Measurements from ENCODE around the gene AFAP1L2.
"Not testable (repeated sequence)": the region's sequence is repeated elsewhere in the genome, so short reads cannot be mapped to it uniquely, and the experiment has no call there.

Gene AFAP1L2

DNA sequence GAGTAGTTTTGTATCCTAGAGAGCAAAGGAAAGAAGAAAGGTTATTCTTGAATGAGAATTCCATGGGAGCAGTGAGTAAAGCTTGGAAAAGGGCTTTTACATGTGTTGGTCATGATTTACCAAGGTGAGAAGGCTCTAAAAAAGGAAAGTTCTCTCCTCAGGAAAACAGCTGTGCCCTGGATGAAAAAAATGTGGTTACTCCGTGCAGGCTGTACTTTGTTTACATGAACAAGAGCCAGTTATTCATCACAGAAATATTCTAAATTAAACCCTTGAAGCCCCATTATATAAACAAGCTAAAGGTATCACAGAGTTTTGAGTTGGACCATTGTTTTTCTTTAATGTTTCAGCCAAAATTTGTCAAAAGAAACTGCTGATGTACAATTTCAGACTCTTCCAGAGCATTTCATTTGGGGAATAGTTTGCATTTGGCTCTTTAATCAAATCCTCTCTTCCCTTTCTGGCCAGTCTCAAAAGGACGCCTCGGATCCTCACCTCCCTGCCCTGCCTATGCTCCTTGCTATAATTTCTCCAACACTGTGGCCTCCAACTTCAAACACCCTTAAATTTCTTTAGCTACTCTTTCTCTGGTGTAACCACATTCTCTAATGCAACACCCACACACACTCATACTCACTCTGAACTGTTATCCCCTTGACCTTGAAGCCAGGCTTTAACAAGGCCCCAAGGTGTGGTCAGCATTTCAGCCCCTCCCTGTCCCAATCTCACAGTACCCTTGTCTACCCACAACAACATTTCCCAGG, 47.4 kb downstream of the AFAP1L2 start:
- no peak for DNase-seq

DNA sequence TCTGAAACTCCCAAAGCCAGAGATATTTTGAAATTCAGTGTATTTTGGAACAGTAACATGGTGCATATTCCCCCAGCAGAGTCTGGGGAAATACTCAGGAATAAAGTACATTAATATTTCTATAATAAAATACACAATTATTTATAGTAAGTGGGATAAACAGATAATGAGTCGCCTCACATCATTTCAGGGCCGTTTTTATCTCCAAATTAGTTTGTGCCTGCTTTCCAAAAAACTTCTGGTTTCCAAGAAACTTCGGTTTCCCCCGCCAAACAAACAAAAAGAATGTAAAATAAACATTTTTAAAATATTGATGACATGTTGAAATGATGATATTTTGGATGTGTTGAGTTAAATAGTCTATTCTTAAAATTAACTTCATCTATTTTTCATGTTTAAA, 48.2 kb downstream of the AFAP1L2 start:
- DNase-seq: no peak

DNA sequence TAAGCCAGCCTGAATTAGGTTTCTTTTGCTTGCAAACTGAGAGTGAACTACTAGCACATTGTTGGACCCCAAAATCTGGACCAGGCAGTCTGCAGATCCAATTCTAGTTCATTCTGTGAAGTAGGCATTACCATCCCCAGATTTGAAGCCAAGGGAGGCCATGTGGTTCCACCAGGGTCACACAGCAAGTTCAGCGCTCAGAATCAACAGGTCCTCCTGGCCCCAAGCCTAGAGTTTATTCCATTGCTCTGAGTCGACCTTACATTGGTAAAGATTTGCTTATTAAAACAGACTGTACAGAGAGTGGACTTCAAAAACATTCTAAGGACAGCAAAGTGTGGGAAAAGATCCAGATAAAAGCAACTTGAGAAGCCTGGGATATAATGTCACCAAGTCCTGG, 50.9 kb downstream of the AFAP1L2 start:
- no peak for DNase-seq

DNA sequence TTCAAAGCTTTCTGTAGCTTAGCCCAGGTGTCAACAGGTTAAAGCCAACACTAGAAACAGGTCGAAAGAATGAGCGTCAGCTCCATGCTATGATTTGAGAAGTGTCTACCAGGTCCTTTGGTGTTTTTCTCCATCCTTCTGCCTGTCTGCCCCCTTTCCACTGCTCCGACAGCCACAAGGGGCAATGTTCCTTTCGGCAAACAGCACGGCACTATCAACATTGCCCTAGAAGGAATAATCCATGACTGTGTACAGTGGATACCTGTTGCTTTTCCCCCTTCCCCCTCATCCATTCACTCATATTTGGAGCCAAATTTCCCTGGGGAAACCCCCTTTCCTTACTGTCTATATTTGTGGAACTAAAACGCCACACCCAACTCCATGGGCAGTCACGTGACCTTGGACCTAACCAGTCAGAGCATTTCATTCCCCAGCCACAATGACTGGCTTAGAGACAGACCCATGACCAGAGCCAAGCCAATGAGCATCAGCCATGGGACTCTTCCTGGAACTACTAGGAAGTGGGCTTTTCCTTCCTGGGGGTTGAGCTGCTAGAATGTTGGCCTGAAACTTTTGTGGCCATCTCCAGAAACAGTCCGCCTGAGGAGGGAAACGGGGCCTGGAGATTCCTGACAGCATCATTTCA, 51.5 kb downstream of the AFAP1L2 start:
- no peak for DNase-seq

DNA sequence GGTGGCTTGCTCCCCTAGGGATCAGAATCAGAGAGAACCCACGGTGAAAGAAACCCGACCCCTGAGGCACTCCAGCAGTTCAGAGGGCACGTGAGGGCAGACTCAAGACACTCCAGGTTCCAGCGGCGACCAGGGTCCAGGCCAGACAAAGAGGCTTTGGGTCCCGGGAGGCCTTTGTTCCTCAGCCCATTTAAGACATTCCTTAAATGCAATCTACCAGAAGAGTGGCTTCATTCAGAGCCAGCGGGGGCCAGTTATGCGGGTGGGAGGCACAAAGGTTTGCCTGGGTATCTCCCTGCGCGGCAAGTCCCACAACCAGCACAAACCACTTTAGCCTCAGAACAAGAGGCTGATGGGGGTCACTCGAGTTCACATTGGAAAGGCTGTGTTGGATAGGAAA, 53.6 kb downstream of the AFAP1L2 start:
- no peak for DNase-seq

DNA sequence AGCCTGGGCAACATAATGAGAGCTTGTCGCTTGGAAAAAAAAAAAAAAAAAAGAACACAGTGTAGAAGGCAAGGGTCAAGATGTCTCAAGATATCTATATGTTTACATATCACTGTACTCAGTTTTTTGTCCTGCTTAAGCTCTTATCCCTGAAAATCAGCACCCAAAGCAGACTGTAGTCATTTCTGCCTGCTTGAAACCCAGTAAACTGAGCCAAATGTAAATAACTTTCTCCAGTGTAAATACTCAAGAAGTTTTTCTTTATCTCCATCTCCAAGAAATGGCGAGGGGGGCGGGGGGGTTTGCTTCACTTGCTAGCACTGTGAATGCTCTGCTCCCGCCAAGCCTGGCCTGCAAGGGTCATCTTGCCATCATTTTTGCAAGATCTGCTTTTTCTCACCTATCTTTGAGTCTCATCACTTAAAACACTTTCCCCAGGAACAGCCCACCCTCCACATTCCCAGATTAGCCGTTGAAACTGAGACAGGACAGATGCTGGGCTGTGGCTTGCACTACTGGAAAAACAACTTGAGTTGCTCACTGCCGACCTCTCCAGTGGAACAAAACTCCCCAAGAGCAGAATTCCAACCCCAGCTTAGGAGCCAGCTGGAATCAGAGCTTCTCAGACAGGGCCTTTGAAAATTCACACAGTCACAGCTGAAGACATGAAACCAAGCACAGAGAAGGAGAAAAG, 54.6 kb downstream of the AFAP1L2 start:
- no peak for DNase-seq

DNA sequence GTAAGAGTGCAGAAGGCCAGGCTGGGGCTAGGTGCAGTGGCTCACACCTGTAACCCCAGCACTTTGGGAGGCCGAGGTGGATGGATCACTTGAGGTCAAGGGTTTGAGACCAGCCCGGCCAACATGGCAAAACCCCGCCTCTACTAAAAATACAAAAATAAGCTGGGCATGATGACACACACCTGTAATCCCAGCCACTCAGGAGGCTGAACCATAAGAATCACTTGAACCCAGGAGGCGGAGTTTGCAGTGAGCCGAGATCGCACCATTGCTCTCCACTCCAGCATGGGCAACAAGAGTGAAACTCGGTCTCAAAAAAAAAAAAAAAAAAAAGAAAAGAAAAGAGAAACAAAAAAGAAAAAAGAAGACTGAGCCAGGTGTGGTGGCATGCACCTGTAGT, 55.2 kb downstream of the AFAP1L2 start:
- not testable (repeated sequence) for DNase-seq

DNA sequence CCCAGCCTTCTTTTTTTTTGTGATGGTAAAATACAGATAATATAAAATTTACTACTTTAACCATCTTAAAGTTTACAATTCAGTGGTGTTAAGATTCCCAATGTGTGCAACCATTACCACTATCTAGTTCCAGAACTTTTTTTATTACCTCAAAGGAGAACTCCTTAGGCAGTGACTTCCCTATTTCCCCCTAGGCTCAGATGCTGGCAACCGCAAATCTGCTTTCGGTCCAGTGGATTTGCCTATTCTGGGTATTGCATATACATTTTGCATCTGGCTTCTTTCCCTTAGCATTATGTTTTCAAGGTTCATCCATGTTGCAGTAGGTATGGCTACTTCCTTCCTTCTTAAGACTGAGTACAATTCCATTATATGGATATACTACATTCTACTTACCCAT, 56.5 kb downstream of the AFAP1L2 start:
- no peak for DNase-seq

DNA sequence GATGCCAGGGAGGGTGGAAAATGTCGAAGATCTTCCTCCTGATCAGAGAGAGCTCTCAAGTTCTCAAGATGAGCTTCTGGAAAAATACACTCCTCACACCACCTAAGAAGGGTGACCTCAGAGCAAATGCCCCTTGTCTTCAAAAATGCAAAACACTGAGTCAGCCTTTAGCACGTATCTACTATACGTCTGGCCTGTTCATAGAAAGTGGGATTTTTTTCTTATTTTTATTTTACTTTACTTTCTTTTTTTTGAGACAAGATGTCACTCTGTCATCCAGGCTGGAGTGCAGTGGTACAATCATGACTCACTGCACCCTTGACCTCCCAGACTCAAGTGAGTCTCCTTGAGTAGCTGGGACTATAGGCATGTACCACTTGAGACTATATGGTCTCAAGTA, 57.1 kb downstream of the AFAP1L2 start:
- no peak for DNase-seq

DNA sequence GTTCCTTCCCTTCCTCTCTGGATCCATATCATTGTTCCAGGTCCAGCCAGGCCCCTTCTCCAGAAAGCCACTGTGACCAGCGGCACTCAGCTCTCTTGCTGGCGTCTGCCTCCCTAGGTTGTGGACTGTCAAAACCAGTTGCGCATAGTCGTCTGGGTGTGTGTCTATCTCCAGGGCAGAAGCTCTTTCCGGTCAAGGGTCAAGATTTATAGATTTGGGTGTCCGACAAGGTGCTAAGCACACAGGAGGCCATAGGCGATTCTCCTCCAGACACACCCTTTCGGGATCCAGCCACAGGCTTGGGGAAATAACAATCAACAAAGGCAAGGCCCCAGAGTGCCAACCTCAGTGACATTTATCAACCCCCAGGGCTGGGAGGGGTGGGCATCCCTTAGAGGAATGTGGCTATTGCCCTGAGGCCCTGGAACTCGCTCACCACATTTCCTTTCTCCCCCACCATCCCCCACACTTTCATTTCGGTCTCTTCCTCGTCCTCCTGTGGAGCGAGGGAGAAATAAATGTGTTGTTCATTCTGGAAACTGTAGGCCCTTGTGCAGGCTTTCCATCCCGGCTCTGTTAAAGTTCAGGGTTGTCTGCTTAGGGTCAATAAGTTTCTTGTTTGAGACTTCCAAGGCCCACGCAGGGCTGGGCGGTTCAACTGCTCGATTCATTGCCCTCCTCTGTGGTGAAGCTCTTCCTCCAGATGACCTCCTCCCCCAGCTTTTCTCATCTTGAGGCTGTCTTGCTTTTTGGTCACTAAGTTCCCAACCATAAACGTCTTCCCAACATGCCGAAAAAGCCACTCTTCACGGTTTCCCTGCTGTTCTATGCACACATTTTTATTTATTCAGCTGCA, 57.9 kb downstream of the AFAP1L2 start:
- no peak for DNase-seq

DNA sequence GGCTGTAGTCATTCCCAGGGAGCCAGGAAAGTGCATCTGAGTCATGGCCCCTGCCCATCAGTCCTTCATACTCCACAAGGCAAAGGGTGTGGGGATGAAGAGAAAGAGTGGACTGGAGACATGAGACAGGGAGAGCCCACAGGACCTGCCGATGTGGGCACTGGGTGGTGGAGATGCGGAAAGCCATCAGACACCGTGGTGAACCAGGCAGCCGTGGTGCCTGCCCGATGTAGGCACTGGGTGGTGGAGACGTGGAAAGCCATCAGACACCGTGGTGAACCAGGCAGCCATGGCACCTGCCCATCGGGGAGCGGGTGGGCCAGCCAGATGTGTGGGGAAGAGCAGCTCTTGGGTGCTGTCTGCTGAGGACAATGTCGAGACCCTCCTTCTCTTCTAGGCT, 58.6 kb downstream of the AFAP1L2 start:
- DNase-seq: no peak

DNA sequence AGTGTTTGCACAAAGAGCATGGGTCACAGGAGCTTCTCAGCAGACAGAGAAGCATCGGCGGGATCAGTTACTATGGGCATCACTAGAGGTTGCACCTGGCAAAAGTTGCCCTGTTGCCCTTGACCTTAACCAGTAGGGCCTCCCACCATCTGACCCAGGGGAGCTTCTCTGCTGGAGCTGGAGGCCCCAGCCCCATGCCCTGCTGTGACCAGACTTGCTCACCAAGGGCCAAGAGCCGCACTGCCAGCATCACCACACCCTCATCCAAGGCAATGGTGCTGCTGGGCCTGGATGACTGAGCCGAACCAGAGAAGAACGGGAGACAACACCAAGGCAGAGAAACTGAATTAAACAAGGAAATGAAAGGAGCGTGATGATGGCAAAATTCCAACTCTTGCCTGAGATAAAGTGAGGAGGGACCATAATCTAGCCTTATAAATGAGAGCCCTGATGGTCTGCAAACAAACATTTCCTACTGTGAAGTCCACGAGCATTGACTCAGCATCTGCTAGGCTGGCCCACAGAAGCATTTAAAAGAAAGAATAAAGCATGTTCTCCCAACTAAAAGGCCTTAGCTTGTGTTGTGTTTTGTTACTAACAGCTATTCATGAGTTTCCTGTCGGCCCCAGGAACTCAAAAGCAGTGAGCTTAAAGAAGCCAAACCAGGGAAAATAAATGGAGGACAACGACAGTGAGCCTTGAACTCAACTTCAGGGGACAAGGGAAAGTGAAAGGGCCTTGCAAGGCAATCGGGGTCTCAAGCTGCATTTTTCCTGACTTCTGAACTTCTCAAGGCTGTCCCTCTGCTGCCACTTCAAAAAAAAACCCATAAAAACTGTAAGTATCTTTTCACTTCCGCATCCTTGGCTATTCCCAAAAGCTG, 60.4 kb downstream of the AFAP1L2 start:
- DNase-seq: no peak

DNA sequence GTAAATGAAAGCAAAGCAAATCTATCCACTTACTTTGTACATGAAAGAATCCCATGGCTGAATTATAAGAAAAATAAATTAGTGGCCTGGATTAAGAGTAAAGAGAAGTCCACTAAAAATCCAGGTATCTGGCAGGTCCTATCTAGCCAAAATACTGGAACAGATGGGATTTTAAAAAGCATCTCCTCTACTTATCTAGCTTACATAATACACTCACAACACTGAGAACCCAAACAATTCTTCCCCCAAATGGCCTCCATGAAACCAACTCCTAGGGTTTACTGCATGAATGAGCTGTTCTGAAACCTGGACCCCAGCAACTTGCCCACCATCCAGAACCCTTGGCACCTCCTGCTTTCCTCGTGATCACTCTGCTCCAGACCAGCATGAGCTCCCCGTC, 61.3 kb downstream of the AFAP1L2 start:
- DNase-seq: no peak

DNA sequence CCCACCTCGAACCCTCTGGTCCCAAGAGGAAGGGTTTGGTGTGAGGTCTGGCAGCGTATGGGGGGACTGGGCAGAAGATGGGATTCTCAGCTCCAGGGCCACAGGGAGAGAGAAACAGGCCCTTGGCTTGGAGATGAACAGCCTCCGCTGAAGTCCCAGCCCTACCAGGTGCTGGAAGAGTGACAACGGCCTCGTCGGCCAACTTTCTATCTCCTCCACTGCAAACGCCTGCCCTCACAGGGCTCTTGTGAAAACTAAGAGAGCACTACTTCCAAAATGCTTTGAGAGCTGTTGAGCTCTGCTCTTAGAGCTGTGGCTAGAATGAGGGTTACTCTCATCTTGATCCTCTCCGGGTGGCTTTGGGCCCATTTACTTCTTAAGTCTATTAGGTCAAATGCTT, 63.5 kb downstream of the AFAP1L2 start:
- no peak for DNase-seq

DNA sequence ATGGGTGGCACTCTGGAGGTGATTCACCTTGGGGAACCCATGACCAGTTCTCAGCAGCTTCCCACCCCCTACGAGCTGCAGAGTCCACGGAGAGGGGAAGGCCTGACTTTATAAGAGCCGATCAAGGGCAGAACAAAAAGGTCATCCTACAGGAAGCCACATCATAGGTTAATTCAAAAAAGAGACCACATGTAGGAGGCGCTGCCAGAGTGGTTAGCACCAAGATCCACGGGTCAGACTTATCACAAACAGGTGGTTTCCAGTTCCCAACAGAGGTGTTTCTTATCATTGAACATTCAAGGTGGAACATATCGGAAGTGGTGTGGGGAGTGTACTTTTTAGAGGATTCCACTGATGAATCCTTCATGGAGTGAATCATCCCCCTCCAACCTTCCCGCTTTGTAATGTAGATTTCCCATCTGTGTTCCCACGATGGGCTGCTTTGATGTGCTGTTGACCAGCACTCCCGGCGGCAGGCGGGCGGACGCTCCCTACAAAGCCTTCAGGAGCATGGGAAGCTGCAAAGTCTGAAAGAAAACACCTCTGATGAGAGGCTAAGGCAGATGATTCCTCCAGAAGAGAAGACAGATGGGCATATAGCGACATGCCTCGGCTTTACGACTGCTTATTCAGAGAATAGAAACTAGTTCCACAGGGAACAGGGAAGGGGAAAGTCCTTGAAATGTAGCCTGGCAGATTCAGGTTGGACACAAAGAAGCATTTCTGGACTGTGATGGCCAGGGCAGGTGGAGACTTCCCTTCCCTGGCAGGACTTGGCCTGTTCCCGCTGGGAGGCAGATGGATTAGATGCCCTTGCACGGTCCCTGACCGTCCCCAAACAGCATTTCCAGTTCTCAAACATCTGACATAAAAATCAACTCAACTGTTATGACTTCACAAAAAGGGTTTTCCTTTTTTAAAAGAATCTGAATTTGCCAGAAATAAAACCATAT, 66.5 kb downstream of the AFAP1L2 start:
- no peak for DNase-seq

DNA sequence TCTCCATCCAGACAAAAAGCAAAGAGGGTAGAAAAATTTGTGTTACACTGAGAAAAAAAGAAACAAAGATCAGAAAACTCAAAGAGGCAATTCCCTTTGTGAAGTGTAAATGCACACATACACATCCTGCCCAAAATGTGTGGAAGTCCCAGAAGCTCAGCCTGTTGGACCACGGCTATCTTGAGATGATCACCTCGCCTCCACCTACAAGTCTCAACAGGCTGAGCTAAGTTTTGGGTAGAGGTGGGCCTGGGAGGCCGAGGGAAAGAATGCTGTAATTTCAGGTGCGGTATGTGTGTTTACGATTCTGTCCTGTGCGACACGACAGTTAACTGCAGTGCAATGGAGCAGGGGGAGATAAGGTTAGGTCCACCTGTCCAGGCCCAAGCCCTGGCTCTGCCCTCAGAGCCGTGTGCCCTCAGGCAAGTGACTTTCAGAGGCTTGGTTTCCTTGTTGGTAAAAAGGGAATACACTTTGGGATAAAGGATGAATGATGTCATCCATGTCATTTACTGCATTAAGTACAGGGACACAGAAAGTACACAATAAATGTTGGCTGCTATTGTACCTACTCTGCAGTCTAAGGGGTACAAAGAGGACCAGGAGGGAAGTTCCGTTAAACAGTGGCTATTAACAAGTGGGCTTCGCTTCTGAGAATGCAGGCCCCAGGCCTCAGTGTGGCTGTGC, 67.3 kb downstream of the AFAP1L2 start:
- DNase-seq: no peak

DNA sequence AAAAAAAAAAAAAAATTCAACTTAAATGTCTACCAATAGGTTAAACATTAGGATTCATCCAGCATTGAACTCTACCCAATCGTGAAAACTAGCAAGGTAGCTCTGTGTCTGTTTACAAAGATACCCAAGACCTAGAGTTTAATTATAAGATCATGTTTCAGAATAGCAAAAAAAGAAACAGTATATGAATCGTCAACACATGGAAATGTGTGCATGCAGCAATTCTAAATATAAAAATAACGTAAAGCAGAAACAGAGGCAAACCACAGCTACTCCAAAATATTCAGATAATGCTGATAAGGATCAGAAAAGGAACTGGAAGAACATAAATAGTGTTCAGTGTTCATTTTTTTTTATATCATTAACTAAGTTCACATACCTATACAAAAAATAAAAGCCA, 68.7 kb downstream of the AFAP1L2 start:
- DNase-seq: no peak

DNA sequence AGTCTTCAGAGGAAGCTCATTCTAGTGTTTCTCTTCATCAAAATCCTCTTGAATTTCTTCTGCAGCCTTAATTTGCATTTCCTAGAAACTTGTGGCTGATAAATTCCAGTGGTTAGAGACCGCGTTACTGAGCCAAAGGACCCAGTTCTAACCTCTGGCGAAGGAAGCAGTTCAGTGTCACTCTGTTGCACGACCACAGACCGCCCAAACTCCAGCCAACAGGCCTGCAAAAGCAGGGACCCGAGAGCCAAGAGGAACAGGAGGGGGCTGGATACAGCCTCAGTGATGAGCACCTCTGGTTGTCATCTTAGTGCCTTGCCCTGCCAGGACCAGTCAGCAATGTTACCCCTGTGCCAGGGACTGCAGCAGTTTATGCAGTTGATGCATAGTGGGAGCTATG, 70.0 kb downstream of the AFAP1L2 start:
- no peak for DNase-seq

DNA sequence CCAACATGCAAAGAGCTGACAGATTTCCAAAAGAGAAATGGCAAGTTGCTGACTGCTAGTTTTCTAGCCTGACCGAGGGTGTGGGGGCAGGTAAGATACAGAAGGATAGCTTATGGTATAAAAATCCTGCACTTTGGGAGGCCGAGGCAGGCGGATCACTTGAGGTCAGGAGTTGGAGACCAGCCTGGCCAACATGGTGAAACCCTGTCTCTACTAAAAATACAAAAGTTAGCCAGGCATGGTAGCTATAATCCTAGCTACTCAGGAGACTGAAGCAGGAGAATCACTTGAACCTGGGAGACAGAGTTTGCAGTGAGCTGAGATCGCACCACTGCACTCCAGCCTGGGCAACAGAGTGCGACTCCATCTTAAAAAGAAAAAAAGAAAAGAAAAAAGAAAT, 70.9 kb downstream of the AFAP1L2 start:
- DNase-seq: not testable (repeated sequence)
